ENCODE data around the gene CCDC78.

Gene CCDC78

GRCh38 chr16:676913-677312 lies 49.3 kb downstream of the CCDC78 start:
- DNase-seq: no peak

GRCh38 chr16:676565-676902 lies 49.7 kb downstream of the CCDC78 start:
- DNase-seq: no peak

- no peak for DNase-seq
These were observed 50.2 kb downstream of the CCDC78 start for GRCh38 chr16:675884-676564.

GRCh38 chr16:674968-675883 lies 51.0 kb downstream of the CCDC78 start, which contains the start of gene RHBDL1:
Gene RHBDL1, plus strand, starts transcription at chr16:675671. Its CDS starts 120 bp downstream, at chr16:675791.
- no peak for DNase-seq

GRCh38 chr16:674214-674881 lies 51.9 kb downstream of the CCDC78 start:
- DNase-seq: no peak

GRCh38 chr16:673399-673991 lies 52.7 kb downstream of the CCDC78 start:
- DNase-seq: no peak

- DNase-seq: no peak
These were observed 53.4 kb downstream of the CCDC78 start for GRCh38 chr16:672851-673250.

Measured in T-helper 9 cell (primary cell).